Measurements from ENCODE around the gene FAM9C. TPM values are rescaled to one million over a fixed set of nuclear protein-coding genes. Genes with fewer than 3 reads are reported as not detected.

The FAM9C gene
- total RNA-seq, 2 donors from 2014 or later, result not detected

GRCh38 chrX:12986886-12987285, 57.5 kb downstream of the FAM9C start:
- ATAC-seq, result no peak
- H3K9me3 Mint-ChIP-seq, result peaks cover 3% of the 10 kb centered on the region
- peaks cover 10% of the 10 kb centered on the region for H3K36me3 Mint-ChIP-seq
- peak overlapping the region; percentile 68 to 80 for H3K27ac Mint-ChIP-seq
- H3K27me3 Mint-ChIP-seq, result peaks cover 0 to 15% of the 10 kb centered on the region in 2 donors
- peak overlapping the region; percentile 82 for H3K4me3 Mint-ChIP-seq
- DNase-seq (ENCODE audit: low spot score), result no peak
- peaks cover 47 to 48% of the 10 kb centered on the region in 2 donors for H3K4me1 Mint-ChIP-seq (ENCODE audit: low read depth in 2 of 2)

DNA sequence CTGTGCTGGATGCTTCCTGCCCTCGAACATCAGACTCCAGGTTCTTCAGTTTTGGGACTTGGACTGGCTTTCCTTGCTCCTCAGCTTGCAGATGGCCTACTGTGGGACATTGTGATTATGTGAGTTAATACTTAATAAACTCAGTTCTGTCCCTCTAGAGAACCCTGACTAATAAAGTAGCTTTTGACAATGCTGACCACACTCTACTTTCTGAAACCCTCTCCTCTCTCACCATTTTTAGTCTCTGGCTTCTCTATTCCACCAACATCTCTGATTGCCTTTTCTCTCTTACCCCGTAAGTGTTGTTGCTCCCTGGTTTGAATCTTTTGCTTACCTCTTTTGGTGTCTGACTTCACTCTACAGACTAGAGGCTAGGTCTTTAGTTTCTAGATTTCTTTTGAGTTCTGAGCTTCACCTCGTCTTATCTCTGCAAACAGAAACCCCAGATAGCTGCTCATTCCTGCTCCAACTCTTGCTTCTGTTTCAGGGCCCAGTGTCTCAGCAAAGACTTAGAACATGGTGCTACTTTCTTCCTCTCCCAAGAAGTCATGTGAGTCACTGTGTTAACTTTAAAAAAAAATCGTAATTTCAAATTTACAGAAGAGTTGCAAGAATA, 58.1 kb downstream of the FAM9C start:
- peaks cover 52% of the 10 kb centered on the region in 2 donors for H3K4me1 Mint-ChIP-seq (ENCODE audit: low read depth in 2 of 2)
- ATAC-seq, result no peak
- H3K27ac Mint-ChIP-seq, result peak overlapping the region; percentile 68 to 80

More for the DNA sequence above, 58.1 kb downstream of the FAM9C start:
- peak overlapping the region; percentile 82 for H3K4me3 Mint-ChIP-seq
- H3K36me3 Mint-ChIP-seq, result peaks cover 10% of the 10 kb centered on the region
- H3K27me3 Mint-ChIP-seq, result peaks cover 0 to 12% of the 10 kb centered on the region in 2 donors
- DNase-seq (ENCODE audit: low spot score), result no peak
- H3K9me3 Mint-ChIP-seq, result peaks cover 3% of the 10 kb centered on the region

Other genes with a start within 250 kb of the FAM9C start
- gene TLR7, start 177.5 kb downstream of the FAM9C start, total RNA-seq, result under 1 TPM in 1 of 2 donors, not detected in 1; 0.31 TPM
- gene TLR8, start 138.0 kb downstream of the FAM9C start, total RNA-seq, result not detected
- gene TMSB4X, start 69.5 kb downstream of the FAM9C start, total RNA-seq, result 1,000 to 10,000 TPM; 2,674 to 5,601 TPM